ENCODE results near the gene TPP1.

DNA sequence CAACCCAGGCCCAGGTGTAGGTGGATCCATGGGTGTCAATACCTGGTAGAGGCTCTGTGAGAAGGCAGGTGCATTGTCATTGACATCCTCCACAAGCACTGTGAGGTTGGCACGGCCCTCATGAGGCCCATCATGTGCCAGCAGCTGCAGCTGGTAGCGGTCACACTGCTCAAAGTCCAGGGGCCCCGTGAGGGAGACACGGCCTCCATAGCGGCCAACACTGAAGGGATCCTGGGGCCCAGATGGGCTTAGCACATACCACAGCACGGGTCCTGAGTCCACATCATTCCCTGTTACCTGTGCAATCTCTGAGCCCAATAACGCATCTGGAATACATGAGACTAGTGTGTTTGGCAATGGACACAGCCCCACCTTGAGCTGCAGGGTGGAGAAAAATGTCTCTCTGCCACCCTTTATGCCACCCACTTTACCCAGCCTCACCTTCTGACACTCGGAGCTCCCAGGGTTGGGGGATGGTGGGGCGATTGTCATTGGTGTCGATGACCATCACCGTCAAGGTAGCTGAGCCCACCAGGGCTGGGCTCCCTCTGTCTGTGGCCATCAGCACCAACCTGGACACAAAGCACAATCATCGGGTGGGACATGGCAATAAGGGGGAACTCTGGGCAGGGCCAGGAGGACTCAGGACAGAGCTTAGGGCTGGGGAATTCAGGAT, 6.1 kb upstream of the TPP1 start:
- TF ChIP-seq, protein P1, sequence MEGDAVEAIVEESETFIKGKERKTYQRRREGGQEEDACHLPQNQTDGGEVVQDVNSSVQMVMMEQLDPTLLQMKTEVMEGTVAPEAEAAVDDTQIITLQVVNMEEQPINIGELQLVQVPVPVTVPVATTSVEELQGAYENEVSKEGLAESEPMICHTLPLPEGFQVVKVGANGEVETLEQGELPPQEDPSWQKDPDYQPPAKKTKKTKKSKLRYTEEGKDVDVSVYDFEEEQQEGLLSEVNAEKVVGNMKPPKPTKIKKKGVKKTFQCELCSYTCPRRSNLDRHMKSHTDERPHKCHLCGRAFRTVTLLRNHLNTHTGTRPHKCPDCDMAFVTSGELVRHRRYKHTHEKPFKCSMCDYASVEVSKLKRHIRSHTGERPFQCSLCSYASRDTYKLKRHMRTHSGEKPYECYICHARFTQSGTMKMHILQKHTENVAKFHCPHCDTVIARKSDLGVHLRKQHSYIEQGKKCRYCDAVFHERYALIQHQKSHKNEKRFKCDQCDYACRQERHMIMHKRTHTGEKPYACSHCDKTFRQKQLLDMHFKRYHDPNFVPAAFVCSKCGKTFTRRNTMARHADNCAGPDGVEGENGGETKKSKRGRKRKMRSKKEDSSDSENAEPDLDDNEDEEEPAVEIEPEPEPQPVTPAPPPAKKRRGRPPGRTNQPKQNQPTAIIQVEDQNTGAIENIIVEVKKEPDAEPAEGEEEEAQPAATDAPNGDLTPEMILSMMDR (IDR thresholded peaks at IDR 0.05), result no peak
- TF ChIP-seq, protein P2, sequence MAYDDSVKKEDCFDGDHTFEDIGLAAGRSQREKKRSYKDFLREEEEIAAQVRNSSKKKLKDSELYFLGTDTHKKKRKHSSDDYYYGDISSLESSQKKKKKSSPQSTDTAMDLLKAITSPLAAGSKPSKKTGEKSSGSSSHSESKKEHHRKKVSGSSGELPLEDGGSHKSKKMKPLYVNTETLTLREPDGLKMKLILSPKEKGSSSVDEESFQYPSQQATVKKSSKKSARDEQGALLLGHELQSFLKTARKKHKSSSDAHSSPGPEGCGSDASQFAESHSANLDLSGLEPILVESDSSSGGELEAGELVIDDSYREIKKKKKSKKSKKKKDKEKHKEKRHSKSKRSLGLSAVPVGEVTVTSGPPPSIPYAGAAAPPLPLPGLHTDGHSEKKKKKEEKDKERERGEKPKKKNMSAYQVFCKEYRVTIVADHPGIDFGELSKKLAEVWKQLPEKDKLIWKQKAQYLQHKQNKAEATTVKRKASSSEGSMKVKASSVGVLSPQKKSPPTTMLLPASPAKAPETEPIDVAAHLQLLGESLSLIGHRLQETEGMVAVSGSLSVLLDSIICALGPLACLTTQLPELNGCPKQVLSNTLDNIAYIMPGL (CRISPR knock-in tag; IDR thresholded peaks at IDR 0.05; ENCODE audit: borderline replicate concordance), result no peak
- TF ChIP-seq POLR2A (IDR thresholded peaks at IDR 0.05; ENCODE audit: low read length), result no peak
- TF ChIP-seq RAD21 (conservative IDR thresholded peaks at IDR 0.05 in 1 of 2, IDR thresholded peaks at IDR 0.05 in 1 of 2), result no peak
